Stimulated activated CD4-positive, alpha-beta T cell treated with anti-CD3 and anti-CD28 coated beads, Interleukin-2, amount 100 ng/mL, for 48 hours (primary cell): ENCODE data around the gene UTS2R.

Experiments
- DNase-seq, 2 donors: peaks; one replicate each; pipeline ENCODE4 v3.0.0-alpha.2; 2020

UTS2R gene

DNA sequence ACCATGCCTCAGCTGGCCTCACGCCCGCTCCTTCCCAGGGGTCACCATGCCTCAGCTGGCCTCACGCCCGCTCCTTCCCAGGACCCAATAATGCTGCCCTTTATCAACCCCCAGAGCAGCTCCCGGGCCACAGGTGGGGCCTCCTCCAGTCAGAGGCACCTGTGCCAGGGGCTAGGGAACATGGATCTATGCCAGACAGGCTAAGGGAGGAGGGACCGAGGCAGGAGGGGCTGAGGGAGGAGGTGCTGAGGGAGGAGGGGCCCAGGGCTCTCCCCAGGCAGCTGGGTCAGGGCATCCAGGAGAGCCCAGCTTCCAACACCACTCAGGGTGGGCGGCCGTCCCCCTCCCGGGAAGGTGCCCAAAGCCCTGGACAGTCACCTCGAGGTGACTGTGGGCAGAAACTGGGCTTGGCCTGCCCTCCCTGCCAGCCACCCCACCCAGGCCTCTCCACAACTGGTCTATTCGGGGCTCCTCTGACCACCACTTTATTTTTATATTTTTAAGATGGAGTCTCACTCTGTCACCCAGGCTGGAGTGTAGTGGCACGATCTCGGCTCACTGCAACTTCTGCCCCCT is 19.4 kb downstream of the UTS2R start:
- DNase-seq = no peak

DNA sequence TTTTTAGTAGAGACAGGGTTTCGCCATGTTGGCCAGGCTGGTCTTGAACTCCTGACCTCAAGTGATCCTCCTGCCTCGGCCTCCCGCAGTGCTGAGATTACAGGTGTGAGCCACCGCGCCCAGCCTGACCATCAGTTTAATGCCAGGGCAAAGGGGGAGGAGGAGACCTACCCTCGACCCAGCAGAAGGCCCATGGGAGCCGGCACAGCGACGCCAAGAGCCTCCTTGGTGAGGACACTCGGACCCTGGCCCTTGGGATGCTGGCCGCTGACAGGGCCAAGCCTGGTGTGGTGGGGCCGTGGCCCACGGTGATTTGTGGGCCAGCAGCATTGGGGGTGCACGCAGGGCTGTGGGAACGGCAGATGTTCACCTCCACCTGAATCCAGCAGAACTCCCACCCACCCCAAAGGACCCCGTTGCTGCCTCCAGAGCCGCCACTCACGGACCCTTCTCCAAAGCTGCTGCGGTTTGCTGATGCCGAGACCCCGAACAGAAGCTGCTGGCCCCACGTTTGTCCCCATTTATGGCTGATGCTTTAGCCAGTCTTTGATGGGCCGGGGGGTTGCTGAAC is 20.0 kb downstream of the UTS2R start:
- DNase-seq = no peak

DNA sequence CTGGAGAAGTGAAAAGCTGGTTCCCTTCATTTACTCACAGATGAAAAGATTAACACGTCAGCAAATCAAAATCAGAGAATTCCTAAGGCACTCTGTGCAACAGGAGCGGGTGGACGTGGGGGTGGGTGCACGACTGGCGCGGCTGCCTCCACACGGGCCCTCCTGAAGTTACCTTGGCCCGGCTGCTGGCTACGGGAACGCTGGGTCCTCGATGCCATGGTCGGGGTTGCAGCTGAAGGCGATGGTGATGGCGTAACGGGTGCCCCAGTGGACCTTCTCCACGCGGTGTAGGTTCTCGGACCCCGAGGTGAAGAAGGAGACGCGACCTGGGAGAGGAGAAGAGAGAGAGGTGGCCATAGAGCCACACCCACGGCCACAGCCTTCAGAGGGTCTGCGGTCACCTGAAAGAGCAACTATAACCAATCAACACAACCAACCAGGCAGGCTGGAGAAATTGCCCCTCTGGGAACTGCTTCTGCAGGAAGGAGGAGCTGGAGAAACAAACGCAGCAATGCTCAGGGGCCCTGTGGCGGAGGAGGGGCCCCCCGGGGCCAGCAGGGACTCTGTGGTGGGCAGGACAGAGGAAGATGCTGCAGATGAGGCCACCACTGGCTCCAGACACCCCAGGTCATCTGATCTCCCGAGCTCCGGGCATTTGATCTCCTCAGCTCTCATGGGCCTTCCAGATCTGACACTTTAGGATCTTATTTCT is 20.8 kb downstream of the UTS2R start:
- no peak for DNase-seq

DNA sequence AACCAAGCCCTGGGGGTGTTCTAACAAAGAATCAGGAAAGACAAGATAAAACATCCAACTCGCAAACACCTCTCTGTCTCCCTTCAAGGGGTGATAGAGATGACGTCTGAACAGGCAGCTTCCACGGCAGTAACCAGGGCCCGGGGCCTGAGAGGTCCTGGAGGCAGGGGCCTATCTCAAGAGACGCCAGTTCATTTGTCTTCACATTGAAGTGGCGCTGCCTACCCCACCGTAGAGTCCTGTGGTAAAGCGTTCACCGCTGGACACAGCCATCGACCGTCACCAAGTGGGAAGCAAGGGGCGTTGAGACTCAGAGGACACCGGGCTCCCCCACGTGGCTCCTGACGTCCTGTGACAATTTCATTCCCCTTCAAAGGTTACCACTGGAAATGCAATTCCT is 21.4 kb downstream of the UTS2R start:
- DNase-seq = no peak

DNA sequence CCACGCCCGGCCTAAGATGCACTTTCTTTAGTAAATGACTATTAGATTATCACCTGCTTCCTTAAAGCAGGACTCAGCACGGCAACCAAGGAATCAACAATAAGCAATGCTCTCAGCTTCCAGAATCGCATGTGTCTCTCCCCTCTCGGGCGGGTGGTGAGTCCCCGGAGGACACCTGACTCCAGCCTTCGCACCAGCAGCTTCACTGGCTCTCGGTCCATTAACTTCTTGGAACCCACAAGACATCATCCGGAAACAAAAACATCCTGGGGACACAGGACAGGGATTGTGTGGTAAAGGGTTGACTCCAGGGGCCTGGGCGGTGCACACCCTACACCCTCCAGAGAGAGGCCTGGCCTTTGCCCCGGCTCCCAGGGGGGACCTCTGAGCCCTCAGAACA is 22.7 kb downstream of the UTS2R start:
- no peak for DNase-seq

GRCh38 chr17:82396601-82397435 is 25.3 kb downstream of the UTS2R start:
- DNase-seq = no peak

GRCh38 chr17:82397449-82398335 is 26.1 kb downstream of the UTS2R start:
- no peak for DNase-seq

GRCh38 chr17:82399041-82399441 is 27.5 kb downstream of the UTS2R start:
- no peak for DNase-seq

DNA sequence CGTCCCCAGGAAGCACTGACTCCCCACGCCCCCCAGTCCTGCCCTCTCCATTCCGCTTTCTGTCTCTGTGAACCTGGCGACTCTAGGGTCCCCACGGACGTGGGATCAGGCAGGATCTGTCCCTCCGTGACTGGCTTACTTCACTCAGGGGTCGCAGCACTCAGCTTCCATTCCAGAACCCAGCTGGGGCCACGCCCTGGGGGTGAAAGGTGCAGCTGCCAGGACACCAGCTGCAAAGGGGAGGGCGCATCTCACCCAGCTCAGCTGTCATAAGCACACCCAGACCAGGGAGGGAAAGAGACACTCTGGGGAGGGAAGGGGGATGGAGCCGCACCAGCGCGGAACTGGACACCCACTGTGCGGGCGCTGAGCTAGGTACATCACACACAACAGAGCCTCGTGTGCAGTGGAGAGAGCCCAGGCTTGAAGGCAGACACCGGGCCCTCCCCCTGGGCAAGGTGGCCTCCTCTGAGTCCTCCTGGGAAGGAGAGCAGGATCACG is 28.1 kb downstream of the UTS2R start:
- DNase-seq = no peak

GRCh38 chr17:82400206-82400605 is 28.6 kb downstream of the UTS2R start:
- DNase-seq = no peak

- peak; percentile 20 to 37 for DNase-seq
These were observed 29.3 kb downstream of the UTS2R start for GRCh38 chr17:82400830-82401229.

DNA sequence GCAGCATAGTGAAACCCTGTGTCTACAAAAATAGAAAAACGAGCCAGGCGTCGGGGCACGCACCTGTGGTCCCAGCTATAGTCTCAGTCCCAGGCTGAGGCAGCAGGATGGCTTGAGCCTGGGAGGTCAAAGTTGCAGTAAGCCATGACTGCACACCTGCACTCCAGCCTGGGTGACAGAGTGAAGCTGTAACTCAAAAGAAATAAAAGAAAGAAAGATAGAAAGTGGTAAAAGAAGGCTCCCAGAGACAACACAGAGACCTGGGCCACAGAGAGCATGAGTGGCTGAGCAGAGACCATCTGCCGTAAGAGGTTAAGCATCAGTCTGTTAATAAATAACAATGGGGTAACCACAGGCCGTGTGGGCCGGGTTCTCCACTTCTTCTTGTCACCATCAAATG is 31.3 kb downstream of the UTS2R start:
- no peak for DNase-seq

- DNase-seq = no peak
These were observed 32.4 kb downstream of the UTS2R start for GRCh38 chr17:82403662-82404660.

DNA sequence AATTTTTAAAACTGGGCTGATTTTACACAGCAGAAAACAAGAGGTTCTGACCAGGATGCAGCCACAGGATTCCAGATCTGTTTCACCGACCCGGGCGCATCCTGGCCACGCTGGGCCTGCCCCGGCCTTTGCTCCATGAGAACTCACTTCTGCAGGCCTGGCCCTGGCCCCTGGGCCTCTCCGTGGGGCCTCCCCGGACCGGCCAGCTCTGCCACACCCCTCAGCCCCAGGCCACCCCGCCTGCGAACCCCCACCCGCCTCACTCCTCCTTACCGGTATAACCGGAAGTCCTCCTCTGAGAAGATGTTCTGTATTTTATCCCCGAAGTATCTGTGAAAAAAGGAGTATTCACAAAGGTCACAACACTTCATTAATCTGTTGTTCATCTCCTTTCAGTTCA is 33.5 kb downstream of the UTS2R start:
- no peak for DNase-seq

DNA sequence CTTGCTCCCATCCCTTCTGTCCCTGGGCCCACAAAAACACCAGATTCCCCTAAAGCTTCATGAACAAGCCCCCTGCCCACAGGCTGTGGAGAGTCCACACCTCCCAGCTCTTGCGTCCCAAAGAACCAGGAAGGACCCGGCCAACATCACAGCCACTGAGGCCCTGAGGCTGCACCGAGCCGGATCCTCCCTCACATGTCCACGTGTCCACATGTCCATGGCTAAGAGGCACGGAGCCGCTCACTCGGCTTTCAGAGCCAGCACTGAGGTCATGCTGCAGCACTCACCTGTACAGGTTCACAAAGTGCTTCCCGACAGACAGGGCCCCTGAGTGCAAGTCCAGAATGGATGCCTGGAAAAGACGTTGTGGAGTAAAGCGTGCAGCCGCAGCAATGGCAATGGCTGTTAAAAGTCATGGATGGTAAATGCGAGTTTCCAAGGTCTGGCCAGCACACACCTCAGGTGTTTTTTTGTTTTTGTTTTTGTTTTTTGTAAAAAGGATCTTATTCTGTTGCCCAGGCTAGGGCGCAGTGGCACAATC is 34.6 kb downstream of the UTS2R start:
- DNase-seq = no peak

- DNase-seq = no peak
These were observed 35.7 kb downstream of the UTS2R start for GRCh38 chr17:82407255-82407654.

GRCh38 chr17:82408288-82408937 is 36.8 kb downstream of the UTS2R start:
- no peak for DNase-seq

DNA sequence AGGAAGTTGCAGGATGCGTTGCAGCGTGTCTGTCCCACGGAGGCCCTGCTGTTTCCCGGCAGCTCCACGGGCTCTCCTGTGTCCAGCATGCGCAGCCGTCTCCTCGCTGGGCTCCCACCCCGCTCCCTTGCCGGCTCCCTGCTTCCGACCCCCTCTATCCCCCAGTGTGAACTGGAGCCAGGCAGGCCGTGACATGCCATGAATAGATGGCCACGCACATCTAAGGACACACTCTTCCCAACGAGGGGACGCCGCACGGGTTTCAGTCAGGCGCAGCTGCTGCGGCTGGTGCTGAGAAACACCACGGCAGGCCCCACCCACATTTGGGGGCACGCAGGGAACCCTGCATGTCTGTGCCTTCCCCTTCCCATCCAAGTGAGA is 37.4 kb downstream of the UTS2R start:
- no peak for DNase-seq

DNA sequence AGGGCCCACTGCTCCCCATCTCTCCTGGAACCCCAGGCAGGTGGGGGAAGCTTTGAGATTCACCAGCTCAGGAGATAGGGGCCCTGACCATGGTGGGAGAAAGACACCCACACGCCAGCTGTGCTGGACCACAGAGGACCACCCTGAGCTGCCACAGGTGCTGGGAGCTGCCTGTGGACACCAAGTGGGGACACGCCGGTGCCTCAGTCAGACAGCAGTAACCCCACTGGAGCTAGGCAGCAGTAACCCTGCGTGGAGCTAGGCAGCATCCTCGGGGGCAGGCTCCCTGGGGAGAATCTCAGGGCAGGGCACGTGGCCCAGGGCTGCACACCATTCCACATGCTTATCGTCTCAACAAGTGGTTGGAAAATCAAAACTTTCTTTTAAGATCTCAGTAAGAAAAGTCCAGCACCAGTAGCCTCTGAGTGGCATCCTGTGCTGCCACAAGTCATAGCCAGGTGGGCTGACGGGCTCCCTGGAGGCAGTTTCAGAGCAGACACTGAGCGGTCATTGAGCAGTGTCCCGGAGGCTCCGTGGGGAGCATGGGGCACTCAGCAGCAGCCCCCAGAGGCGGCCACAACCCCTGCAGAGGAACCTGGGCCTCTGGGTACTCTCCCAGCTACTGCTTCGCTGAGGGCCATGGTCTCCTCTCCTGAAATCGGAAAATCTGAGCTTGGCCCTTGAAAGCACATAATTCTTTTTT is 38.6 kb downstream of the UTS2R start:
- DNase-seq = no peak
